WI38 (cell line): Measurements from ENCODE around the gene DDX47.
"Not testable (repeated sequence)": the region's sequence is repeated elsewhere in the genome, so short reads cannot be mapped to it uniquely, and the experiment has no call there.

Source experiments
- H3K4me3 ChIP-seq: 2 replicates; pipeline ENCODE4 v1.5.1; 2011; ENCODE audit warnings: low read depth, mild to moderate bottlenecking, control low read depth, low read length
- CTCF ChIP-seq: IDR thresholded peaks from 2 replicates; pipeline ENCODE4 v1.5.1; 2012; ENCODE audit warnings: low read depth, mild to moderate bottlenecking, control low read depth, low read length

DDX47 gene

GRCh38 chr12:12797794-12798152 lies 15.4 kb upstream of the DDX47 start:
- no peak for TF ChIP-seq CTCF
- no peak overlapping the region for H3K4me3 ChIP-seq

- no peak overlapping the region for H3K4me3 ChIP-seq
- no peak for TF ChIP-seq CTCF
Measured at GRCh38 chr12:12798480-12798879, 14.7 kb upstream of the DDX47 start.

GRCh38 chr12:12799163-12799920 lies 13.8 kb upstream of the DDX47 start:
- no peak for TF ChIP-seq CTCF
- no peak overlapping the region for H3K4me3 ChIP-seq

- TF ChIP-seq CTCF, result no peak
- no peak overlapping the region for H3K4me3 ChIP-seq
Measured at GRCh38 chr12:12800406-12801180, 12.6 kb upstream of the DDX47 start.

GRCh38 chr12:12801656-12802055 lies 11.5 kb upstream of the DDX47 start:
- not testable (repeated sequence) for H3K4me3 ChIP-seq

- no peak overlapping the region for H3K4me3 ChIP-seq
- TF ChIP-seq CTCF, result no peak
Measured at GRCh38 chr12:12803186-12803585, 10.0 kb upstream of the DDX47 start.

- H3K4me3 ChIP-seq, result peak overlapping the region; percentile 1; the same call in 1 of the 2 replicates
- TF ChIP-seq CTCF, result no peak
Measured at GRCh38 chr12:12804011-12804410, 9.1 kb upstream of the DDX47 start.
